Measurements from ENCODE around the gene NR2F1. TPM values are rescaled to one million over a fixed set of nuclear protein-coding genes. Genes with fewer than 3 reads are reported as not detected.

The NR2F1 gene
- total RNA-seq, 1 experiment from 2014 or later: not detected

DNA sequence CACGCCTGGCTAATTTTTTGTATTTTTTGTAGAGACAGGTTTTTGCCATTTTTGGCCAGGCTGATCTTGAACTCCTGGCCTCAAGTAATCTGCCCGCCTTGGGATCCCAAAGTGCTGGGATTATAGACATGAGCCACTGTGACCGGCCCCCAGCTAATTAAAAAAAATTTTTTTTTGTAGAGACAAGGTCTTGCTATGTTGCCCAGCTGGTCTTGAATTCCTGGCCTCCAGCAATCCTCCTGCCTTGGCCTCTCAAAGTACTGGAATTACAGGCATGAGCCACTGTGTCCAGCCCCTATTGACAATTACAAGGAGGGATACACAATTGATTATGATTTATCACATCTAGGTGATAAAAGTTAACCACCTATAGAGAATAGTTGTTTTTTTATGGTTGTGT lies 59.5 kb downstream of the NR2F1 start:
- no peak overlapping the region for H2AFZ ChIP-seq (ENCODE audit: low read length)
- no peaks in the 10 kb centered on the region for H3K4me1 ChIP-seq (ENCODE audit: insufficient read depth, low read length)
- H4K20me1 ChIP-seq (ENCODE audit: control insufficient read depth, insufficient read depth, insufficient read length): no peaks in the 10 kb centered on the region
- H2BK120ac ChIP-seq (ENCODE audit: low read depth, low read length, poor library complexity, severe bottlenecking): no peak overlapping the region
- no peaks in the 10 kb centered on the region for H3K9me3 Mint-ChIP-seq
- TF ChIP-seq, protein P1, sequence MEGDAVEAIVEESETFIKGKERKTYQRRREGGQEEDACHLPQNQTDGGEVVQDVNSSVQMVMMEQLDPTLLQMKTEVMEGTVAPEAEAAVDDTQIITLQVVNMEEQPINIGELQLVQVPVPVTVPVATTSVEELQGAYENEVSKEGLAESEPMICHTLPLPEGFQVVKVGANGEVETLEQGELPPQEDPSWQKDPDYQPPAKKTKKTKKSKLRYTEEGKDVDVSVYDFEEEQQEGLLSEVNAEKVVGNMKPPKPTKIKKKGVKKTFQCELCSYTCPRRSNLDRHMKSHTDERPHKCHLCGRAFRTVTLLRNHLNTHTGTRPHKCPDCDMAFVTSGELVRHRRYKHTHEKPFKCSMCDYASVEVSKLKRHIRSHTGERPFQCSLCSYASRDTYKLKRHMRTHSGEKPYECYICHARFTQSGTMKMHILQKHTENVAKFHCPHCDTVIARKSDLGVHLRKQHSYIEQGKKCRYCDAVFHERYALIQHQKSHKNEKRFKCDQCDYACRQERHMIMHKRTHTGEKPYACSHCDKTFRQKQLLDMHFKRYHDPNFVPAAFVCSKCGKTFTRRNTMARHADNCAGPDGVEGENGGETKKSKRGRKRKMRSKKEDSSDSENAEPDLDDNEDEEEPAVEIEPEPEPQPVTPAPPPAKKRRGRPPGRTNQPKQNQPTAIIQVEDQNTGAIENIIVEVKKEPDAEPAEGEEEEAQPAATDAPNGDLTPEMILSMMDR (conservative IDR thresholded peaks at IDR 0.05): no peak
- H3K14ac ChIP-seq (ENCODE audit: insufficient read depth, low read length): no peak overlapping the region
- H3K9ac ChIP-seq (ENCODE audit: extremely low read depth, insufficient read length, low read length): no peak overlapping the region
- no CpG with 5 or more reads among the region's 3 CpGs for WGBS (ENCODE audit: extremely low coverage, insufficient read length, low lambda C conversion rate)
- H2BK20ac ChIP-seq (ENCODE audit: low read depth, low read length, poor library complexity, severe bottlenecking): no peak overlapping the region
- no peaks in the 10 kb centered on the region for H3K27me3 ChIP-seq (ENCODE audit: insufficient read depth, low read length)
- H2AK5ac ChIP-seq (ENCODE audit: insufficient read length, low read length): no peak overlapping the region
- no peak overlapping the region for H3K56ac ChIP-seq (ENCODE audit: insufficient read length, low read depth, low read length)
- no peak overlapping the region for H3K27ac Mint-ChIP-seq
- no peak overlapping the region for H4K91ac ChIP-seq (ENCODE audit: insufficient read length, low read depth, low read length)
- H3K4ac ChIP-seq (ENCODE audit: low read depth, low read length): no peak overlapping the region
- H3K79me1 ChIP-seq (ENCODE audit: insufficient read depth, low read depth, low read length, poor library complexity, severe bottlenecking): no peaks in the 10 kb centered on the region
- H3T11ph ChIP-seq (ENCODE audit: low read length): no peak overlapping the region
- no peaks in the 10 kb centered on the region for H3K79me2 ChIP-seq (ENCODE audit: insufficient read depth, low read length)
- no peak overlapping the region for H3K18ac ChIP-seq (ENCODE audit: insufficient read length, low read depth, low read length)
- H3K4me1 Mint-ChIP-seq: no peaks in the 10 kb centered on the region
- H3K4me3 Mint-ChIP-seq: no peak overlapping the region
- H3K9me3 ChIP-seq (ENCODE audit: control insufficient read depth, low read depth, low read length): no peaks in the 10 kb centered on the region
- no peaks in the 10 kb centered on the region for H3K23me2 ChIP-seq (ENCODE audit: insufficient read length, low read depth, low read length, poor library complexity, severe bottlenecking)
- no peak overlapping the region for H2BK5ac ChIP-seq (ENCODE audit: insufficient read length, low read length)
- no peaks in the 10 kb centered on the region for H3K36me3 Mint-ChIP-seq (ENCODE audit: insufficient read depth in 1 of 3, low read depth in 3 of 3)
- no peak overlapping the region for H4K8ac ChIP-seq (replicated peaks; ENCODE audit: insufficient read length, low read depth, low read length)
- no peak overlapping the region for H3K27ac ChIP-seq (ENCODE audit: insufficient read length, low read depth, low read length)
- H2BK15ac ChIP-seq (ENCODE audit: low read depth, low read length): no peak overlapping the region
- H3K4me2 ChIP-seq (ENCODE audit: insufficient read depth, insufficient read length, low read length): no peak overlapping the region
- H3K27me3 Mint-ChIP-seq (ENCODE audit: low read depth): no peaks in the 10 kb centered on the region
- no peak overlapping the region for H4K5ac ChIP-seq (ENCODE audit: insufficient read length, low read depth, low read length)
- no peak overlapping the region for H2BK12ac ChIP-seq (ENCODE audit: insufficient read length, low read depth, low read length)
- H3K23ac ChIP-seq (ENCODE audit: insufficient read length, low read depth, low read length): no peak overlapping the region
- no peak for DNase-seq

Other genes with a start within 250 kb of the NR2F1 start
- gene NR2F1-AS1, start 2.0 kb upstream of the NR2F1 start, total RNA-seq (2021): 1.7 and 1.9 TPM in 2 replicates
- gene POU5F2, start 158.4 kb downstream of the NR2F1 start, total RNA-seq (2021): 0.11 and 0.22 TPM in 2 replicates